Measurements from ENCODE around the gene MYH10.

GRCh38 chr17:8436844-8437171 lies 193.7 kb downstream of the MYH10 start:
- TF ChIP-seq CSRNP3 (CRISPR knock-in tag; IDR thresholded peaks at IDR 0.05) (no peak), RARB (CRISPR knock-in tag; IDR thresholded peaks at IDR 0.05) (no peak), ZNF8 (CRISPR knock-in tag; IDR thresholded peaks at IDR 0.05) (no peak), PATZ1 (CRISPR knock-in tag; IDR thresholded peaks at IDR 0.05; ENCODE audit: borderline replicate concordance) (no peak), BACH2 (CRISPR knock-in tag; IDR thresholded peaks at IDR 0.05; ENCODE audit: borderline replicate concordance) (no peak), CSDC2 (CRISPR knock-in tag; IDR thresholded peaks at IDR 0.05) (no peak)
